GM12891 (cell line): Measurements from ENCODE around the gene DGCR2.
"Not testable (repeated sequence)": the region's sequence is repeated elsewhere in the genome, so short reads cannot be mapped to it uniquely, and the experiment has no call there.

Experiments used
- DNase-seq: peaks from one replicate; pipeline ENCODE4 v3.0.0; 2011; ENCODE audit warnings: low spot score; ENCODE audit not compliant: insufficient read length
- FAIRE-seq: peaks from 2 replicates; lab custom pipeline; 2011; peaks lifted over from hg19 to GRCh38; lab: Jason Lieb, UNC
- PAX5 ChIP-seq: IDR thresholded peaks from 2 replicates; pipeline ENCODE4 v1.6.1; 2011; ENCODE audit warnings: low read length, moderate library complexity, mild to moderate bottlenecking; ENCODE audit not compliant: insufficient read depth, severe bottlenecking
- POLR2A ChIP-seq: IDR thresholded peaks from 2 replicates; pipeline ENCODE4 v1.6.1; 2011; ENCODE audit warnings: low read depth, low read length, control low read depth
- POLR2AphosphoS5 ChIP-seq: IDR thresholded peaks from 2 replicates; pipeline ENCODE4 v1.6.1; 2011; ENCODE audit warnings: low read depth, low read length, control low read depth
- POU2F2 ChIP-seq: IDR thresholded peaks from 2 replicates; pipeline ENCODE4 v1.6.1; 2011; ENCODE audit warnings: low read depth, mild to moderate bottlenecking, control low read depth, low read length, moderate library complexity
- SPI1 ChIP-seq: IDR thresholded peaks from 2 replicates; pipeline ENCODE4 v1.6.1; 2011; ENCODE audit warnings: low read depth, low read length, control low read depth
- TAF1 ChIP-seq: IDR thresholded peaks from 2 replicates; pipeline ENCODE4 v1.6.1; 2011; ENCODE audit warnings: low read depth, low read length, control low read depth

The DGCR2 gene

DNA sequence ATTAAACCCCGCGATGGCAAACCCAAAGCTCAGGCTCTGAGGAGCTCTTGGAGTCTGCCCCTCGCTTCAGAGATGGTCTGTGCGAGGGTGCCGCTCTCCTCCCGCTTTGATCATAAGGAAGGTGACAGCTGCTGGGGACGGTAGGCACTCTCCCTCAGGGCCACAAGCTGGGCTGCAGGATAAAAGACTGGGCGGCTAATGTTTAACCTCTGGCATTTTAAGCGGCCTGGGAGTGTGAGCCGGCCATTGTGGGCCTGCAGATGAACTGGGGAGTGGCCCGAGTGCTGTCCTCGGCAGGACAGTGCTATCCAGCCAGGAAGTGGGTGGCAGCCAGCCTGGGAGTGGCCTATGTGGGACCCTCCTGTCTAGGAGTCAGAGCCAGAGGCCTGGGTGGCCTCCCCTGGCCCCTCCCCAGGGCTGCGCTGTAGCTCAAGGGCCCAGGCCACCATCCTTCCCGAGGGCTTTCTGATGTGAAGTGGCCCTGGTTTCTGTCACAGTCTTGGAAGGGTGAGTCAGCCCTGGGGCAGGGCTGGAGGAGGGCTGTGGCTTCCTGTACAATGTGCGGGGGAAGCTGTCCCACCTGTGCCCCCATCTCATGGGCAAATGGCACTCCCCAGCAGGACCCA, 127.4 kb downstream of the DGCR2 start:
- no peak for FAIRE-seq
- TF ChIP-seq POU2F2 (no peak), PAX5 (no peak)

DNA sequence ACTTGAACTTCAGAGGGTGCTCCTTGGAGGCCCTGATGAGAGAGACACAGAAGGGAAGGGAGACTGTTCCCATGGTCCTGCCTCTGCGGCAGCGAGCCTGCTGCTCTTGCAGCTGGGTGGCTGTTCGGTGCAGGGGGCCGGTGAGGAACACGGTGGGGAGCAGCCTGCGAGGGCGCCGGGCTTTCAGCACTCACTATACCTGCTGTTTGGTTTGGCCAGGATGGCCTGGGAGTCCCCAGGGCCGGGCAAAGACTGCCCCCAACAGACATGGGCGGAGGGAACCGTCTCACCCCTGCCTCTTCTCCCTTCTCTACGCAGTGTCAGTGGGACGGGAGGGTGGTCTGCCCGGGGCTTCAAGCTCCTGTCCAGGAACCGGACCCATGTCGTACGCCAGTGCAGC, 128.2 kb downstream of the DGCR2 start:
- DNase-seq (no peak), FAIRE-seq (no peak)
- TF ChIP-seq POLR2A: no peak
- TF ChIP-seq POLR2AphosphoS5: no peak
- TF ChIP-seq PAX5: no peak
- TF ChIP-seq SPI1: no peak
- no peak for TF ChIP-seq POU2F2
- no peak for TF ChIP-seq TAF1

More for the DNA sequence above, 127.4 kb downstream of the DGCR2 start:
- DNase-seq: no peak

DNA sequence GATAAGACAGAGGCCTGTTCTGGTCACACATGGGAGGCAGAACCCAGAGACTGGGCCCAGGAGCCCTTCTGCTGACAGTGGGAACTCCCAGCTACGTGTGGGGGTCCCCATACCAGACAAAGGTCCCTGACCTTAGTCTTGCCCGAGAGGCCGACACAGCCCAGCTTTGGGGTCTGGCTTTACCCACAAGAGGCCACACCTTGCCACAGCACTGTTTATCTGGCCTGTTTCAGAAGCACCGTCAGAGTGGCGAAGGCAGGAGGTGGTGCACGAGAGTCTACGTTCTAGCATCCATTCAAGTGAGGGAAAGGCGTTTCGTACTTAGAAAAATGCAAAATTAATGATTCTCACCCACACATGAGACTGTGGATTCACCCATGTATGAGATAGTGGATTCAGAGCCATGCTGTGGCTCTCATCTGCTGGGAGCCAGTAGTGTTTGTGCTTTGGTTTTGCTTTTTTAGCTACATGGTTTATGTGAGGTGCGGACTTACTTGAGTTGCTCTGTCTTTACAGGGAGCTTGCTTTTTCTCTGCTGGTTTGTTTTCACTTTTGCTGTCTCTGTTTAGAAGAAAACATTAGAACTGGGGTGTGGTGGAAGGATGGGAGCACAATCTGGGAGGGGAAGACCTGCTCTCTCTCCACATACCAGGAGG, 129.5 kb downstream of the DGCR2 start:
- DNase-seq (no peak), FAIRE-seq (no peak)
- TF ChIP-seq POU2F2 (no peak), PAX5 (no peak), POLR2AphosphoS5 (no peak), TAF1 (no peak), SPI1 (no peak), POLR2A (no peak)

DNA sequence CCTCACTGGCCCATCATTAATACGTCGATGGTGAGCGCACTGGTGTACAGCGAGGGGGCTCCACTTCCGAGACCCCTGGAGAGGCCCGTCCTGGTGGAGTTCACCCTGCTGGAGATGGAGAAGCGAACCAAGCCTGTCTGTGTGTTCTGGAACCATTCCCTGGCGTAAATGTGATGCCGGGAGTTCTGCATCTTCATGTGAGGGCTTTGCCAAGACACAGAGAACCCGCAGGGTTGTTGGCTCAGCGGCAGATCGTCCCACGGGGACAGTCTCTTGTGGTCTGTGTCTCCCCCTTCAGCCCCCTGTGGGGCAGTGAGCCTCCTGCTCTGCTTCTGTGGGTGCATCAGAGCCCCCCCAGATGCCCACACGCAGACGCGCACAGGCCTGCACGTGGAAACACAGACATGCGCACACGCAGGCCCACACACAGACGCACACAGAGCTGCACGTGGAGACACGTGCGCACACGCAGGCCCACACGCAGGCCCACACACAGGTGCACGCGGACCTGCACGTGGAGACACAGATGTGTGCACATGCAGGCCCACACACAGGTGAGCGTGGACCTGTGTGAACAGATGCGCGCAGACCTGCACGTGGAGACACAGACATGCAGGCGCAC, 130.3 kb downstream of the DGCR2 start:
- TF ChIP-seq POLR2A (no peak), TAF1 (no peak), PAX5 (no peak)
- no peak for FAIRE-seq
- no peak for DNase-seq

DNA sequence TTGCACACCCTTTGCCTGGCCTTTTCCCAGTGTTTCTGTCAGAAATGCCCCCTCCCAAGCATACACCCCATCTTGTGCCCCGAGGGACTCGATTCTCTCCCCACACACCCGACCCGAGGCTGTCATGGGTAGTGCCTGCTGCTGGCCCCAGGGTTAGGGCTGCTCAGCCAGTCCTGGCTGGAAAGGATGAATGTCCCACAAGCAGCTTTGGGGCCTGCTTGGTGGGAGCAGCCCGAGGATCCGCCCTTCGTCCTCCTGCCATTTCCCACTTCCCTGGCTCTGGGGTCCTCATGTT, 131.1 kb downstream of the DGCR2 start:
- FAIRE-seq (no peak), DNase-seq (no peak)
- TF ChIP-seq SPI1: no peak
- TF ChIP-seq POLR2AphosphoS5: no peak
- no peak for TF ChIP-seq TAF1
- no peak for TF ChIP-seq POLR2A
- no peak for TF ChIP-seq POU2F2
- TF ChIP-seq PAX5: no peak

DNA sequence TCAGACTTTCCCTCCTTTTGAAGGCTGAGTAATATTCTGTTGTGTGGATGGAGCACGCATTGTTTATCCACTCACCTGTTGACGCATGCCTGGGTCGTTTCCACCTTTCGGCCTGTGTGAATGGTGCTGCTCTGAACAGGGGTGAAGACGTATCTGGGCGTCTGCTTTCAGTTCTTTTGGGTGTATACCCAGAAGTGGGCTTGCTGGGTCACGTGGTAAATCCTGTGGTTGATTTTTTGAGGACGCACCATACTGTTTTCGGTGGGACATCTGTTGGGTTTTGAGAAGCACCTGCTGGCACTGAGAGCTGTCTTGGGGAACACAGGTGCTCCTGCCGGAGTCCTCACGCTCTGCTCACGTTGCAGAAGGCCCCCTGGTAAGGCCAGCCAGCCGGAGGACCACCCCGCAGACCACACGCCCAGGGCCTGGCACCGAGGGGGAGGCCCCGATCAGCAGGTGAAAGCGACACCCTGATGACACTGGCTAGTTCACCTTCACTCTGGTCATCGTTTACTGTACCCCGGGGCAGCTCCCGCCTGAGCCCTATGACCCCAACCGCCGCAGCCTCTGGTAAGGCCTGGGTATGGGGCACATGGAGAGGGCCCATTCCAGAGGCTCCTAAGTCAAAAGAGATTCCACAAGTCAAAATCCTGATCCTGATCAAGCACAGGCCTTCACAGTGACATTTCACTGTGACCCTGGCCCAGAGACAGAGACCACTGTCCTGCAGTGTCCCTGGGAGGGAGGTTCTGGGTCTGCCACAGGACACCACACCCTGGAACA, 131.7 kb downstream of the DGCR2 start:
- no peak for DNase-seq
- no peak for FAIRE-seq
- TF ChIP-seq PAX5 (no peak), POU2F2 (no peak), POLR2A (no peak), TAF1 (no peak), POLR2AphosphoS5 (no peak), SPI1 (no peak)

DNA sequence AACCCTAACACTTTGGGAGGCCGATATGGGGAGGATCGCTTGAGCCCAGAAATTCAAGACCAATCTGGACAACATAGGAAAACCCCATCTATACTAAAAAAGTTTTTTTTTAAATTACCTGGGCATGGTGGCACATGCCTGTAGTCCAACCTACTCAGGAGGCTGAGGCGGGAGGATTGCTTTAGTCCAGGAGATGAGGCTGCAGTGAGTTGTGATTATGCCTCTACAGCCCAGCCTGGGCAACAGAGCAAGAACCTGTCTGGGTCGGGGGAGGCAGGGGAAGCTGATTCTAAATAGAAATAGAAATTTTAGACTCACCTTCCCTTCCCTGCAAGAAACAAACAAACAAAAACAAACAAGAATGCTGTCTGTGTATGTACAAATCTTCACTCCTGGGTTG, 133.3 kb downstream of the DGCR2 start:
- TF ChIP-seq PAX5: no peak
- TF ChIP-seq POLR2A: no peak
- no peak for TF ChIP-seq POLR2AphosphoS5
- no peak for TF ChIP-seq SPI1
- TF ChIP-seq POU2F2: no peak
- no peak for TF ChIP-seq TAF1
- no peak for DNase-seq
- no peak for FAIRE-seq

DNA sequence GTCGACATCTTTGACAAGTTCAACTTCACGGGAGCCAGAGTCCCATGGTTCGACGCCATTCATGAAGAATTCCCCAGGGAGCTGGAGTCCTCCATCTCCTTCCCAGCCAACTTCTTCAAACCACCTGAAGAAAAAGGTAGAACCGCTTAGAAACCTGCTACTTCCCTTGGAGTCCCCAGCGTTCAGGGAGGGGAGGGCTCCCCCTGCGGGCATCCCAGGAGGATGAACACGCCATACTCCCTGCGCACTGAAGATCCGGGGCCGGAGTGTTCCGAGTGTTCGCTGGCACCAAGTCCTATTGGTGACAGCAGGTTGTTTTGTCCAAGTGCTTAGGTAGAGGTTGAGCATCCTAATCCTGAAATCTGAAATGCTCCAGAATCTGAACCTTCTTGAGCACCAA, 134.4 kb downstream of the DGCR2 start:
- TF ChIP-seq PAX5: no peak
- no peak for TF ChIP-seq POLR2AphosphoS5
- TF ChIP-seq POU2F2: no peak
- no peak for TF ChIP-seq SPI1
- TF ChIP-seq TAF1: no peak
- TF ChIP-seq POLR2A: no peak
- DNase-seq (no peak), FAIRE-seq (no peak)

DNA sequence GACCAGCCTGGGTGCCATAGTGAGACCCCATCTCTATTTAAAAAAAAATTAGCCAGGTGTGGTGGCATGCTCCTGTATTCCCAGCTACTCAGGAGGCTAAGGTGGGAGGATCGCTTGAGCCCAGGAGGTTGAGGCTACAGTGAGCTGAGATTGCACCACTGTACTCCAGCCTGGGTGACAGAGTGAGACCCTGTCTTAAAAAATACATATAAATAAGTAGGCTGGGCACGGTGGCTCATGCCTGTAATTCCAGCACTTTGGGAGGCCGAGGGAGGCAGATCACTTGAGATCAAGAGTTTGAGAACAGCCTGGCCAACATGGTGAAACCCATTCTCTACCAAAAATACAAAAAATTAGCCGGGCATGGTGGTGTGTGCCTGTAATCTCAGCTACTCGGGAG, 135.1 kb downstream of the DGCR2 start:
- FAIRE-seq: not testable (repeated sequence)

More for the DNA sequence above, 135.1 kb downstream of the DGCR2 start:
- not testable (repeated sequence) for DNase-seq
